WERI-Rb-1 (cell line): Measurements from ENCODE around the gene PPFIA2.

Source experiments
- DNase-seq: peaks from one replicate; pipeline ENCODE4 v3.0.0-alpha.2; 2020
- H3K27ac ChIP-seq: fragments of 250-450 bp; sonication (Bioruptor Pico); 2 replicates; pipeline ENCODE4 v1.5.1; 2020; ENCODE audit warnings: mild to moderate bottlenecking, moderate library complexity
- H3K27me3 ChIP-seq: fragments of 250-450 bp; sonication (Bioruptor Pico); 2 replicates; pipeline ENCODE4 v1.5.1; 2021; ENCODE audit warnings: mild to moderate bottlenecking, low read depth, moderate library complexity; ENCODE audit not compliant: insufficient read depth, severe bottlenecking
- H3K36me3 ChIP-seq: fragments of 250-450 bp; sonication (Bioruptor Pico); 2 replicates; pipeline ENCODE4 v1.5.1; 2020; ENCODE audit warnings: mild to moderate bottlenecking, moderate library complexity
- H3K4me3 ChIP-seq: 2 replicates; pipeline ENCODE4 v1.5.1; 2011; ENCODE audit warnings: low read depth, mild to moderate bottlenecking, control low read depth, low read length
- H3K9me3 ChIP-seq: fragments of 250-450 bp; sonication (Bioruptor Pico); 2 replicates; pipeline ENCODE4 v1.5.1; 2021; ENCODE audit warnings: mild to moderate bottlenecking, moderate library complexity; ENCODE audit not compliant: severe bottlenecking
- CTCF ChIP-seq: IDR thresholded peaks from 2 replicates; pipeline ENCODE4 v1.5.1; 2011; ENCODE audit warnings: low read depth, mild to moderate bottlenecking, control low read depth, inconsistent platforms, low read length

PPFIA2 gene

GRCh38 chr12:81499809-81500208 lies 259.3 kb downstream of the PPFIA2 start:
- H3K9me3 ChIP-seq, result no peaks in the 10 kb centered on the region
- DNase-seq, result peak; percentile 16
- no peaks in the 10 kb centered on the region for H3K27me3 ChIP-seq
- TF ChIP-seq CTCF, result no peak
- no peaks in the 10 kb centered on the region for H3K36me3 ChIP-seq
- H3K4me3 ChIP-seq, result no peak overlapping the region
- H3K27ac ChIP-seq, result peak overlapping the region; percentile 15; the same call in 1 of the 2 replicates

GRCh38 chr12:81492131-81492720 lies 266.9 kb downstream of the PPFIA2 start:
- no peaks in the 10 kb centered on the region for H3K36me3 ChIP-seq
- DNase-seq, result no peak

GRCh38 chr12:81472934-81473333 lies 286.2 kb downstream of the PPFIA2 start:
- H3K9me3 ChIP-seq, result no peaks in the 10 kb centered on the region
- H3K27me3 ChIP-seq, result no peaks in the 10 kb centered on the region
- DNase-seq, result no peak
- H3K4me3 ChIP-seq, result no peak overlapping the region
- no peak overlapping the region for H3K27ac ChIP-seq
- H3K36me3 ChIP-seq, result no peaks in the 10 kb centered on the region
- no peak for TF ChIP-seq CTCF

More at GRCh38 chr12:81492131-81492720, 266.9 kb downstream of the PPFIA2 start:
- H3K4me3 ChIP-seq, result no peak overlapping the region
- no peaks in the 10 kb centered on the region for H3K9me3 ChIP-seq
- no peak for TF ChIP-seq CTCF
- no peaks in the 10 kb centered on the region for H3K27me3 ChIP-seq
- H3K27ac ChIP-seq, result no peak overlapping the region

- Histone ChIP-seq H3K36me3 (no peaks in the 10 kb centered on the region), H3K27ac (no peak overlapping the region), H3K27me3 (no peaks in the 10 kb centered on the region), H3K4me3 (no peak overlapping the region), H3K9me3 (no peaks in the 10 kb centered on the region)
- no peak for DNase-seq
- TF ChIP-seq CTCF, result no peak
Measured at GRCh38 chr12:81470923-81471322, 288.2 kb downstream of the PPFIA2 start.

- no peaks in the 10 kb centered on the region for H3K27me3 ChIP-seq
- no peak for DNase-seq
- TF ChIP-seq CTCF, result no peak
- no peak overlapping the region for H3K4me3 ChIP-seq
- H3K27ac ChIP-seq, result no peak overlapping the region
- H3K36me3 ChIP-seq, result no peaks in the 10 kb centered on the region
- no peaks in the 10 kb centered on the region for H3K9me3 ChIP-seq
Measured at GRCh38 chr12:81468206-81468605, 290.9 kb downstream of the PPFIA2 start.

GRCh38 chr12:81465876-81466275 lies 293.3 kb downstream of the PPFIA2 start:
- H3K36me3 ChIP-seq, result no peaks in the 10 kb centered on the region
- no peak overlapping the region for H3K4me3 ChIP-seq
- TF ChIP-seq CTCF, result no peak
- H3K9me3 ChIP-seq, result no peaks in the 10 kb centered on the region
- no peaks in the 10 kb centered on the region for H3K27me3 ChIP-seq
- no peak overlapping the region for H3K27ac ChIP-seq
- no peak for DNase-seq
